K562 (cell line): ENCODE measurements around the gene RSPH6A. TPM values are rescaled to one million over a fixed set of nuclear protein-coding genes. Genes with fewer than 3 reads are reported as not detected.

Experiments used
- CAMTA2 ChIP-seq: fragments of 250-450 bp; sonication (Bioruptor Pico); conservative IDR thresholded peaks from 2 replicates; pipeline ENCODE4 v1.5.1; 2022
- HNRNPK ChIP-seq: fragments of 200-400 bp; formaldehyde crosslinking; IDR thresholded peaks from one replicate; pipeline ENCODE4 v1.6.1; 2018; ENCODE audit warnings: mild to moderate bottlenecking, low read depth, low read length; ENCODE audit not compliant: poor library complexity, severe bottlenecking
- MAFF ChIP-seq: IDR thresholded peaks from 2 replicates; pipeline ENCODE4 v1.6.1; 2012; ENCODE audit warnings: low read length, improper control_type of control experiment
- NFRKB ChIP-seq: fragments of 450-650 bp; IDR thresholded peaks from 2 replicates; pipeline ENCODE4 v1.6.1; 2016; ENCODE audit warnings: low read depth
- POLR2H ChIP-seq: IDR thresholded peaks from 2 replicates; pipeline ENCODE4 v1.6.1; 2016; ENCODE audit warnings: missing genetic modification characterization, low read depth, mild to moderate bottlenecking, control low read depth, missing compliant biosample characterization, moderate library complexity
- STAT5A ChIP-seq: IDR thresholded peaks from 2 replicates; pipeline ENCODE4 v1.6.1; 2012; ENCODE audit warnings: low read length, inconsistent platforms, borderline replicate concordance
- XRCC3 ChIP-seq: fragments of 450-650 bp; IDR thresholded peaks from 2 replicates; pipeline ENCODE4 v1.6.1; 2017; ENCODE audit warnings: mild to moderate bottlenecking, moderate library complexity
- ZNF12 ChIP-seq: sonication (generic); formaldehyde crosslinking; IDR thresholded peaks from 2 replicates; pipeline ENCODE4 v1.4.0; 2020; ENCODE audit warnings: mild to moderate bottlenecking, missing genetic modification reagents
- ZNF589 ChIP-seq: fragments of 200-800 bp; sonication (Bioruptor generic); IDR thresholded peaks from 2 replicates; pipeline ENCODE4 v1.6.1; 2016; ENCODE audit warnings: low read depth, missing genetic modification characterization, missing compliant biosample characterization
- ZNF764 ChIP-seq: fragments of 250-450 bp; sonication (Bioruptor Pico); IDR thresholded peaks from 2 replicates; pipeline ENCODE4 v1.4.0; 2020; ENCODE audit warnings: low read depth, mild to moderate bottlenecking, moderate library complexity
- polyA plus RNA-seq, 8 experiments: library from polyadenylated mRNA; depleted of rRNA in 4 of 8; stranded (reverse) in 5 of 8; unstranded in 3 of 8; fragments of >200 nt; fragmentation: Nextera tagmentation in 2 of 8; fragmentation: Illumina TruSeq in 1 of 8; extraction: Ambion mirVana in 2 of 8; extraction: Trizol in 1 of 8; gene quantifications; 2 replicates each; pipeline versions ENCODE4 v1.2.1 to v1.2.3, GENCODE V29; 2011 to 2014; ENCODE audit warnings: inconsistent platforms in 1 of 8, missing spikeins in 1 of 8
- total RNA-seq, 7 experiments: library from RNA; depleted of rRNA in 6 of 7; stranded (reverse); fragments of >200 nt in 6 of 7; fragmentation: Illumina TruSeq in 2 of 7; extraction: Trizol in 2 of 7; gene quantifications; 2 replicates each; pipeline versions ENCODE4 v1.2.1 to v1.2.3, GENCODE V29; 2011 to 2021; ENCODE audit warnings: low replicate concordance in 1 of 7
- TF ChIP-seq, protein P1 (sequence below), 2 experiments: fragments of 450-650 bp; IDR thresholded peaks; 2 replicates each; pipeline ENCODE4 v1.6.1; 2016
- TF ChIP-seq, protein P2 (sequence below): IDR thresholded peaks from 2 replicates; pipeline ENCODE4 v1.6.1; 2011; ENCODE audit warnings: borderline replicate concordance, low read depth, mild to moderate bottlenecking, moderate library complexity, low read length; ENCODE audit not compliant: insufficient read depth, poor library complexity, severe bottlenecking
- TF ChIP-seq, protein P3 (sequence below): fragments of 450-650 bp; IDR thresholded peaks from 2 replicates; pipeline ENCODE4 v1.6.1; 2016; ENCODE audit warnings: low read depth
- TF ChIP-seq, protein P4 (sequence below): fragments of 200-800 bp; sonication (Bioruptor generic); IDR thresholded peaks from 2 replicates; pipeline ENCODE4 v1.6.1; 2017; ENCODE audit warnings: missing genetic modification characterization, missing compliant biosample characterization

The RSPH6A gene
- total and polyA plus RNA-seq, 9 of the 15 experiments (the other 6 are each of a cell fraction or from before 2014, with no cell fraction given), result 0.03 to 0.15 (median 0.07) TPM; not detected in 5

DNA sequence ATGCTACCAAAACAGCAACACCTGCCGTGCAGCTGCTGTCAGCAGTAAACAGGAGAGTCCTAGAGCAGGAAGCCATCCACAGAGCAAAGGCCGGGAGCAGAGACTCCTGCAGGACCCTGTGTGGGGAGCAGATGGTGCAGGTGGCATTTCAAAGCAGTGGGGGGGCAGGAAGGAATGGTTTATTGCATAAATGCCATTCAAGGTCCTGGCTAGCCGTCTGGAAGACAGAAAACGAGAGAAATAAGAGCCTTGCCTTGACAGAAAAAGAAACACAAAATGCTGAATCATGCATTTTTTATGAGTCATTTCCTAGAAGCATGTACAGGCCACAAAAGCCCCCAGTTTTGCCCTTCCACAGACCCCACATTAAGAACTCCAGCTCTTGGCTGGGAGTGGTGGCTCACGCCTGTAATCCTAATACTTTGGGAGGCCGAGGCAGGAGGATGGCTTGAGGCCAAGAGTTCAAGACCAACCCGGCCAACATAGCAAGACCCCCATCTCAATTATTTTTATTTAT, 5.4 kb downstream of the RSPH6A start (continued):
- TF ChIP-seq, protein P1, sequence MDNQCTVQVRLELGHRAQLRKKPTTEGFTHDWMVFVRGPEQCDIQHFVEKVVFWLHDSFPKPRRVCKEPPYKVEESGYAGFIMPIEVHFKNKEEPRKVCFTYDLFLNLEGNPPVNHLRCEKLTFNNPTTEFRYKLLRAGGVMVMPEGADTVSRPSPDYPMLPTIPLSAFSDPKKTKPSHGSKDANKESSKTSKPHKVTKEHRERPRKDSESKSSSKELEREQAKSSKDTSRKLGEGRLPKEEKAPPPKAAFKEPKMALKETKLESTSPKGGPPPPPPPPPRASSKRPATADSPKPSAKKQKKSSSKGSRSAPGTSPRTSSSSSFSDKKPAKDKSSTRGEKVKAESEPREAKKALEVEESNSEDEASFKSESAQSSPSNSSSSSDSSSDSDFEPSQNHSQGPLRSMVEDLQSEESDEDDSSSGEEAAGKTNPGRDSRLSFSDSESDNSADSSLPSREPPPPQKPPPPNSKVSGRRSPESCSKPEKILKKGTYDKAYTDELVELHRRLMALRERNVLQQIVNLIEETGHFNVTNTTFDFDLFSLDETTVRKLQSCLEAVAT (IDR thresholded peaks at IDR 0.05), result no peak
- no peak for TF ChIP-seq POLR2H (tag)
- TF ChIP-seq ZNF589 (CRISPR knock-in tag), result no peak
- TF ChIP-seq, protein P2, sequence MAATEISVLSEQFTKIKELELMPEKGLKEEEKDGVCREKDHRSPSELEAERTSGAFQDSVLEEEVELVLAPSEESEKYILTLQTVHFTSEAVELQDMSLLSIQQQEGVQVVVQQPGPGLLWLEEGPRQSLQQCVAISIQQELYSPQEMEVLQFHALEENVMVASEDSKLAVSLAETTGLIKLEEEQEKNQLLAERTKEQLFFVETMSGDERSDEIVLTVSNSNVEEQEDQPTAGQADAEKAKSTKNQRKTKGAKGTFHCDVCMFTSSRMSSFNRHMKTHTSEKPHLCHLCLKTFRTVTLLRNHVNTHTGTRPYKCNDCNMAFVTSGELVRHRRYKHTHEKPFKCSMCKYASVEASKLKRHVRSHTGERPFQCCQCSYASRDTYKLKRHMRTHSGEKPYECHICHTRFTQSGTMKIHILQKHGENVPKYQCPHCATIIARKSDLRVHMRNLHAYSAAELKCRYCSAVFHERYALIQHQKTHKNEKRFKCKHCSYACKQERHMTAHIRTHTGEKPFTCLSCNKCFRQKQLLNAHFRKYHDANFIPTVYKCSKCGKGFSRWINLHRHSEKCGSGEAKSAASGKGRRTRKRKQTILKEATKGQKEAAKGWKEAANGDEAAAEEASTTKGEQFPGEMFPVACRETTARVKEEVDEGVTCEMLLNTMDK, result no peak
- TF ChIP-seq, protein P3, sequence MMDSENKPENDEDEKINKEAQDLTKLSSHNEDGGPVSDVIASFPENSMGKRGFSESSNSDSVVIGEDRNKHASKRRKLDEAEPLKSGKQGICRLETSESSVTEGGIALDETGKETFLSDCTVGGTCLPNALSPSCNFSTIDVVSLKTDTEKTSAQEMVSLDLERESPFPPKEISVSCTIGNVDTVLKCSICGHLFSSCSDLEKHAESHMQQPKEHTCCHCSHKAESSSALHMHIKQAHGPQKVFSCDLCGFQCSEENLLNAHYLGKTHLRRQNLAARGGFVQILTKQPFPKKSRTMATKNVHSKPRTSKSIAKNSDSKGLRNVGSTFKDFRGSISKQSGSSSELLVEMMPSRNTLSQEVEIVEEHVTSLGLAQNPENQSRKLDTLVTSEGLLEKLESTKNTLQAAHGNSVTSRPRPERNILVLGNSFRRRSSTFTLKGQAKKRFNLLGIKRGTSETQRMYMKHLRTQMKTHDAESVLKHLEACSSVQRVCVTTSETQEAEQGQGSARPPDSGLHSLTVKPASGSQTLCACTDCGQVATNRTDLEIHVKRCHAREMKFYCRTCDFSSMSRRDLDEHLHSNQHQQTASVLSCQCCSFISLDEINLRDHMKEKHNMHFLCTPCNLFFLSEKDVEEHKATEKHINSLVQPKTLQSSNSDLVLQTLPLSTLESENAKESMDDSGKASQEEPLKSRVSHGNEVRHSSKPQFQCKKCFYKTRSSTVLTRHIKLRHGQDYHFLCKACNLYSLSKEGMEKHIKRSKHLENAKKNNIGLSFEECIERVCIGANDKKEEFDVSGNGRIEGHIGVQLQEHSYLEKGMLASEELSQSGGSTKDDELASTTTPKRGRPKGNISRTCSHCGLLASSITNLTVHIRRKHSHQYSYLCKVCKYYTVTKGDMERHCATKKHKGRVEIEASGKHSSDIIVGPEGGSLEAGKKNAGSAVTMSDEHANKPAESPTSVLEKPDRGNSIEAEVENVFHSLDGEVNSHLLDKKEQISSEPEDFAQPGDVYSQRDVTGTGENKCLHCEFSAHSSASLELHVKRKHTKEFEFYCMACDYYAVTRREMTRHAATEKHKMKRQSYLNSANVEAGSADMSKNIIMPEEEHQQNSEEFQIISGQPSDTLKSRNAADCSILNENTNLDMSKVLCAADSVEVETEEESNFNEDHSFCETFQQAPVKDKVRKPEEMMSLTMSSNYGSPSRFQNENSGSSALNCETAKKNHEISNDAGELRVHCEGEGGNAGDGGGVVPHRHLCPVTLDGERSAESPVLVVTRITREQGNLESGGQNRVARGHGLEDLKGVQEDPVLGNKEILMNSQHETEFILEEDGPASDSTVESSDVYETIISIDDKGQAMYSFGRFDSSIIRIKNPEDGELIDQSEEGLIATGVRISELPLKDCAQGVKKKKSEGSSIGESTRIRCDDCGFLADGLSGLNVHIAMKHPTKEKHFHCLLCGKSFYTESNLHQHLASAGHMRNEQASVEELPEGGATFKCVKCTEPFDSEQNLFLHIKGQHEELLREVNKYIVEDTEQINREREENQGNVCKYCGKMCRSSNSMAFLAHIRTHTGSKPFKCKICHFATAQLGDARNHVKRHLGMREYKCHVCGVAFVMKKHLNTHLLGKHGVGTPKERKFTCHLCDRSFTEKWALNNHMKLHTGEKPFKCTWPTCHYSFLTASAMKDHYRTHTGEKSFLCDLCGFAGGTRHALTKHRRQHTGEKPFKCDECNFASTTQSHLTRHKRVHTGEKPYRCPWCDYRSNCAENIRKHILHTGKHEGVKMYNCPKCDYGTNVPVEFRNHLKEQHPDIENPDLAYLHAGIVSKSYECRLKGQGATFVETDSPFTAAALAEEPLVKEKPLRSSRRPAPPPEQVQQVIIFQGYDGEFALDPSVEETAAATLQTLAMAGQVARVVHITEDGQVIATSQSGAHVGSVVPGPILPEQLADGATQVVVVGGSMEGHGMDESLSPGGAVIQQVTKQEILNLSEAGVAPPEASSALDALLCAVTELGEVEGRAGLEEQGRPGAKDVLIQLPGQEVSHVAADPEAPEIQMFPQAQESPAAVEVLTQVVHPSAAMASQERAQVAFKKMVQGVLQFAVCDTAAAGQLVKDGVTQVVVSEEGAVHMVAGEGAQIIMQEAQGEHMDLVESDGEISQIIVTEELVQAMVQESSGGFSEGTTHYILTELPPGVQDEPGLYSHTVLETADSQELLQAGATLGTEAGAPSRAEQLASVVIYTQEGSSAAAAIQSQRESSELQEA, result no peak
- TF ChIP-seq, protein P4, sequence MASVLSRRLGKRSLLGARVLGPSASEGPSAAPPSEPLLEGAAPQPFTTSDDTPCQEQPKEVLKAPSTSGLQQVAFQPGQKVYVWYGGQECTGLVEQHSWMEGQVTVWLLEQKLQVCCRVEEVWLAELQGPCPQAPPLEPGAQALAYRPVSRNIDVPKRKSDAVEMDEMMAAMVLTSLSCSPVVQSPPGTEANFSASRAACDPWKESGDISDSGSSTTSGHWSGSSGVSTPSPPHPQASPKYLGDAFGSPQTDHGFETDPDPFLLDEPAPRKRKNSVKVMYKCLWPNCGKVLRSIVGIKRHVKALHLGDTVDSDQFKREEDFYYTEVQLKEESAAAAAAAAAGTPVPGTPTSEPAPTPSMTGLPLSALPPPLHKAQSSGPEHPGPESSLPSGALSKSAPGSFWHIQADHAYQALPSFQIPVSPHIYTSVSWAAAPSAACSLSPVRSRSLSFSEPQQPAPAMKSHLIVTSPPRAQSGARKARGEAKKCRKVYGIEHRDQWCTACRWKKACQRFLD, result peak; percentile 52; the same call in 1 of the 2 replicates
- no peak for TF ChIP-seq ZNF12 (CRISPR knock-in tag)
- no peak for TF ChIP-seq STAT5A
- no peak for TF ChIP-seq CAMTA2 (CRISPR knock-in tag)
- TF ChIP-seq MAFF, result peak; percentile 99
- no peak for TF ChIP-seq HNRNPK
- TF ChIP-seq ZNF764 (CRISPR knock-in tag), result no peak
- TF ChIP-seq NFRKB, result peak; percentile 59
- no peak for TF ChIP-seq XRCC3
